ENCODE data around the gene MAGIX. TPM values are rescaled to one million over a fixed set of nuclear protein-coding genes. Genes with fewer than 3 reads are reported as not detected.
A peak's percentile ranks its signal among the peaks of the same experiment; 100 is the strongest.

The MAGIX gene
- total RNA-seq, 1 donor from 2014 or later, result 2.4 TPM

DNA sequence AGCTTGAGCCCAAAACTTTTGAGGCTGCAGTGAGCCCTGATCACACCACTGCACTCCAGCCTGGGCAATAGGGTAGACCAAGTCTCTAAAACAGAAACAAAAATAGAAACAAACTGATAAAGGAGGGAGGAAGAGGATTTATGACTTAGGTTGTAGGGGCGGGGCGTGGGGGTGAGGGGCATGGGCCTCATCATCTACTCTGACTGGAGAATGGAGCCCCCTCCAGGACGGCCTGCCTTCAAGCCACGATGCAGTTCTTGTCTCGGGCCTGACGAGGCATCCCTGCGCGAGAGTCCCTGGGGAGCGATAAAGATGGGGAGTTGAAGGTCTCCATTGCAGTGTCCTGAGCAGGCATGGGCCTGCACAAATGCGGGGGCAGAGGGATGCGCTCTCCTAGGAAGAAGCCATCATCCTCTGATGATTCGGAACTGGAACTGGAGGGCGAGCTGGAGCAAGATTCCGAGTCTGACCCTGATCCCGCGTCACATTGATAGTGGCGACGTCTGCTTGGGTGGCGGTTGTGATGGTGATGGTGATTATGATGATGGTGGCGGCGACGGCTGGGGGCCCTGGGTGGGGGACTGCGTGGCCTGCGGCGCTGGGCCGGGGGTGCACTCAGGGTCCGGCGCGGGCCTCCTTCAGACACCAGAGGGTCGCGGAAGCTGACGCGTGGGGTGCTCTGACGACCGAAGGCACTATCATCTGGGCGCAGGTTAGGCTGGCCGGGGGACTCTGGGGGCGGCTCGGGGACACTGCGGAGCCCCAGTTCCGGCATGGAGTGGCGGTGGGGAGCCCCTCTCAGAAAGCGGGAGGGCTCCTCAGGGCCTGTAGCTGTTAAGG, 13.1 kb downstream of the MAGIX start:
- intact Hi-C loops (cut with micrococcal nuclease), result no loop called here
- no peak overlapping the region for H3K4me3 ChIP-seq

DNA sequence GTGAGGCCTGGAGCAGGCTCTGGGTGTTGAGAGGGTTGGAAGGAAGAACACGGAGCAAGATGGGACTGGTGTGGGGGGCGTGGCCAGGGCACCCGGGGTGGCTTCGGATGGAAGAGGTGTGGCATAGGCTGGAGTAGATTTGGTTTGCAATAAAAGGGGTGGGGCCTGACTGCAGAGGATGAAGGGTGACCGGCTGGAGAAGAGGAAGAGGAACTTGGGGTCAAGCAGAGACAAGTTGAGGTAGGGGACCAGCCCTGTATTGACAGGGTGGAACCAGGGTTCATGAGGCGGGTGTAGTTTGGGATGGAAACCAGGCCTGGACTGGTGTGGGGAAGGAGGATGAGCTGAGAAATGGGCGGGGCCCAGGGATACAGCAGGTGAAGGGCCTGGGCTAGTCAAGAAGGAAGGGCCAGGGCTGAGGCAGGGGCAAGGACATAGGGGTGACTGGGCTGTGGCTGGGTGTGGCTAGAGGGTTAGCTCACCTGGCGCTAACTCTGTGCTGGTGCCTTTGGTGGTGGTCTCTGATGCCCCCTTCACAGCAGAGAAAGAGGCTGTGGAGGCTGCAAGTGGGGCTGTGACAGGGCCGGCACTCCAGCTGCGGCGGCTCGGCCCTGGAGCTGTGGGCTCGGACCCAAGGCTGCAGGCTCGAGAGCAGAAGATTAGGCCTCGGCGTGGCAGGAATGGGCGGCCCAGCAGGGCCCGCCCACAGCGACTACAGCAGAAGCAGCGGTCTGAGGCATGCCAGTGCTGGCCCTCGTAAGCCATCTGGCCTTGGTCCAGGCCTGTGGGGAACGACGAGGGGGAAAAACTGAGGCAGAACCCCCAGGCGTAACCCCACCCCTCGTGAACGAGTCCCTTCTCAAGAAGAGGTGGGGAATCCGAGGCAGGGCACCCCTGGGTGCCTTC, 14.1 kb downstream of the MAGIX start:
- H3K4me3 ChIP-seq, result no peak overlapping the region
- DNase-seq, result no peak
- no peaks in the 10 kb centered on the region for H3K27me3 ChIP-seq (ENCODE audit: low read depth)
- no peaks in the 10 kb centered on the region for H3K9me3 ChIP-seq (replicated peaks)
- H3K4me1 ChIP-seq, result peaks cover 6% of the 10 kb centered on the region
- H3K36me3 ChIP-seq, result peaks cover 30% of the 10 kb centered on the region
- H3K27ac ChIP-seq (replicated peaks), result peak overlapping the region; percentile 38
- no peak for TF ChIP-seq CTCF (IDR thresholded peaks at IDR 0.05; ENCODE audit: borderline replicate concordance)
- intact Hi-C loops (cut with micrococcal nuclease), result no loop called here

More for the DNA sequence above, 13.1 kb downstream of the MAGIX start:
- no peak for DNase-seq
- no peak for TF ChIP-seq CTCF (IDR thresholded peaks at IDR 0.05; ENCODE audit: borderline replicate concordance)
- no peak overlapping the region for H3K27ac ChIP-seq (replicated peaks)
- no peaks in the 10 kb centered on the region for H3K27me3 ChIP-seq (ENCODE audit: low read depth)
- H3K36me3 ChIP-seq, result peaks cover 26% of the 10 kb centered on the region
- peaks cover 6% of the 10 kb centered on the region for H3K4me1 ChIP-seq
- no peaks in the 10 kb centered on the region for H3K9me3 ChIP-seq (replicated peaks)

GRCh38 chrX:49177338-49177833, 14.8 kb downstream of the MAGIX start:
- intact Hi-C loops (cut with micrococcal nuclease), result no loop called here
- H3K36me3 ChIP-seq, result peaks cover 36% of the 10 kb centered on the region
- no peak for TF ChIP-seq CTCF (IDR thresholded peaks at IDR 0.05; ENCODE audit: borderline replicate concordance)
- peaks cover 6% of the 10 kb centered on the region for H3K4me1 ChIP-seq
- no peaks in the 10 kb centered on the region for H3K9me3 ChIP-seq (replicated peaks)
- no peak overlapping the region for H3K4me3 ChIP-seq
- peak overlapping the region; percentile 38 for H3K27ac ChIP-seq (replicated peaks)
- DNase-seq, result no peak
- no peaks in the 10 kb centered on the region for H3K27me3 ChIP-seq (ENCODE audit: low read depth)

DNA sequence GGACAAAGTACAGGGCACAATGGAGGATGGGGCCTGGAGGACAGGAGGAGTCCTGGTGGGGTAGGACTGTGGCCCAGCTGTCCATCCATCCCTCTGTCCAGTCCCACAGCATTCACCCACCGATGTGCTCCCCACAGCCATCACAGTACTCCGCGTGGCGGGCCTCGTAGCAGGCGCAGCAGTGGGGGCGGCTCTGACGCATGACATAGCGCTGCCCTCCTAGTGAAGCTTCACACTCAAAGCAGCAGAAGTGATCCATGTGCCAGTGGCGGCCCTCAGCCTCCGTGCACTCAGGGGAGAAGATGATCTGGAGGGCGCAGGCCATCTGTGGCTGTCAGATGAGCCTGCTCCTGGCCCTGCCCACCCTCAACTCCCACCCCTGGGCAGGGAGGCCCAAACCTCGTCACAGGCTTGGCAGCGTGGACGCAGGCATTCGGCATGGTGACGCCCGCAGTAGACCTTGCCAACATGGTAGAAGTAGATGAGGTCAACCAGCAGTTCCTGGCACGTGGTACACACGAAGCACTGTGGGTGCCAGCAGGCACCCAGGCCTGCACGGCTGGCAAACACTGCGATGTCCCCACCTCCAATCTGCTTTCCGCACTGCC, 15.4 kb downstream of the MAGIX start:
- Histone ChIP-seq H3K9me3 (replicated peaks) (no peaks in the 10 kb centered on the region), H3K27me3 (ENCODE audit: low read depth) (no peaks in the 10 kb centered on the region), H3K4me1 (peaks cover 1% of the 10 kb centered on the region), H3K36me3 (peaks cover 41% of the 10 kb centered on the region), H3K4me3 (no peak overlapping the region), H3K27ac (replicated peaks) (no peak overlapping the region)
- intact Hi-C loops (cut with micrococcal nuclease), result no loop called here
- no peak for DNase-seq
- TF ChIP-seq CTCF (IDR thresholded peaks at IDR 0.05; ENCODE audit: borderline replicate concordance), result no peak

GRCh38 chrX:49178537-49178936, 16.0 kb downstream of the MAGIX start:
- no peak overlapping the region for H3K27ac ChIP-seq (replicated peaks)
- DNase-seq, result no peak
- H3K4me3 ChIP-seq, result no peak overlapping the region
- intact Hi-C loops (cut with micrococcal nuclease), result no loop called here
- H3K4me1 ChIP-seq, result no peaks in the 10 kb centered on the region
- no peaks in the 10 kb centered on the region for H3K27me3 ChIP-seq (ENCODE audit: low read depth)
- H3K9me3 ChIP-seq (replicated peaks), result no peaks in the 10 kb centered on the region
- TF ChIP-seq CTCF (IDR thresholded peaks at IDR 0.05; ENCODE audit: borderline replicate concordance), result no peak
- peaks cover 47% of the 10 kb centered on the region for H3K36me3 ChIP-seq
